Measurements from ENCODE around the gene TSPAN4. TPM values are rescaled to one million over a fixed set of nuclear protein-coding genes. Genes with fewer than 3 reads are reported as not detected.

The TSPAN4 gene
- total and polyA plus RNA-seq, 9 of the 15 experiments (the other 6 are each of a cell fraction or from before 2014, with no cell fraction given), result 0.07 to 31.0 (median 15.7) TPM

DNA sequence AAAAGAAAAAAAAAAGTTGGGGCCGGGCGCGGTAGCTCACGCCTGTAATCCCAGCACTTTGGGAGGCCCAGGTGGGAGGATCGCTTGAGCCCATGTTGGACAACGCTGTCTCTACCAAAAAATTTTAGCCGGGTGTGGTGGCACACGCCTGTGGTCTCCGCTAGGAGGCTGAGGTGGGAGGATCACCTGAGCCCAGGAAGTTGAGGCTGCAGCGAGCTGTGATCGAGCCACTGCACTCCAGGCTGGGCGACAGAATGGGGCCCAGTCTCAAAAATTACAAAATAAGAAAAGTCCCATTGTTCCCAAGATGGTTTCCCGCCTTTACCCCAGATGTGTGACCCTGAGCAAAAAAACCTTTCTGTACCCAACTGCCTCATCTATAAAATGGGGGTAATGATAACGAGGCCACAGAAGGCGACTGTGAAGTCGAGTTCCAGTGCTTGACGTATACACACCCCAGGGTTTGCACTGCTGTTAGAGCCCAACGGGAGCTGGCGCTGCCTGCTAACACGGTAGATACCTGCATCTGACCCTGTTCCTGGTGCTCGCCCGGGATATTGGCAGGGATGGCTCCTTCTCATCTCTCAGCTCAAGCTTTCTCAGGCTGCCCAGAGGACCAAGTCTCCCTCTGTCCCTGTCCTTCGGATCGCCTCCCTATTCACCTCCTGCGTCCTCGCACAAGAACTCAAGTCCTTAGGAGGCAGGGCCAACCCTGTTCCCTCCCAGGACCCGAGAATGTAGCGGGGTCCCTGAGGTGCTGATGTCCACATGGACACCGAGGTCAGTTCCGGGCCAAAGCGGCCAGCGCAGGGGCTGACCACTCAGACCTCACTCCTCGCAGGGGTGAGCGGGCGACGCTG, 34.0 kb upstream of the TSPAN4 start (continued):
- TF ChIP-seq, protein P1, sequence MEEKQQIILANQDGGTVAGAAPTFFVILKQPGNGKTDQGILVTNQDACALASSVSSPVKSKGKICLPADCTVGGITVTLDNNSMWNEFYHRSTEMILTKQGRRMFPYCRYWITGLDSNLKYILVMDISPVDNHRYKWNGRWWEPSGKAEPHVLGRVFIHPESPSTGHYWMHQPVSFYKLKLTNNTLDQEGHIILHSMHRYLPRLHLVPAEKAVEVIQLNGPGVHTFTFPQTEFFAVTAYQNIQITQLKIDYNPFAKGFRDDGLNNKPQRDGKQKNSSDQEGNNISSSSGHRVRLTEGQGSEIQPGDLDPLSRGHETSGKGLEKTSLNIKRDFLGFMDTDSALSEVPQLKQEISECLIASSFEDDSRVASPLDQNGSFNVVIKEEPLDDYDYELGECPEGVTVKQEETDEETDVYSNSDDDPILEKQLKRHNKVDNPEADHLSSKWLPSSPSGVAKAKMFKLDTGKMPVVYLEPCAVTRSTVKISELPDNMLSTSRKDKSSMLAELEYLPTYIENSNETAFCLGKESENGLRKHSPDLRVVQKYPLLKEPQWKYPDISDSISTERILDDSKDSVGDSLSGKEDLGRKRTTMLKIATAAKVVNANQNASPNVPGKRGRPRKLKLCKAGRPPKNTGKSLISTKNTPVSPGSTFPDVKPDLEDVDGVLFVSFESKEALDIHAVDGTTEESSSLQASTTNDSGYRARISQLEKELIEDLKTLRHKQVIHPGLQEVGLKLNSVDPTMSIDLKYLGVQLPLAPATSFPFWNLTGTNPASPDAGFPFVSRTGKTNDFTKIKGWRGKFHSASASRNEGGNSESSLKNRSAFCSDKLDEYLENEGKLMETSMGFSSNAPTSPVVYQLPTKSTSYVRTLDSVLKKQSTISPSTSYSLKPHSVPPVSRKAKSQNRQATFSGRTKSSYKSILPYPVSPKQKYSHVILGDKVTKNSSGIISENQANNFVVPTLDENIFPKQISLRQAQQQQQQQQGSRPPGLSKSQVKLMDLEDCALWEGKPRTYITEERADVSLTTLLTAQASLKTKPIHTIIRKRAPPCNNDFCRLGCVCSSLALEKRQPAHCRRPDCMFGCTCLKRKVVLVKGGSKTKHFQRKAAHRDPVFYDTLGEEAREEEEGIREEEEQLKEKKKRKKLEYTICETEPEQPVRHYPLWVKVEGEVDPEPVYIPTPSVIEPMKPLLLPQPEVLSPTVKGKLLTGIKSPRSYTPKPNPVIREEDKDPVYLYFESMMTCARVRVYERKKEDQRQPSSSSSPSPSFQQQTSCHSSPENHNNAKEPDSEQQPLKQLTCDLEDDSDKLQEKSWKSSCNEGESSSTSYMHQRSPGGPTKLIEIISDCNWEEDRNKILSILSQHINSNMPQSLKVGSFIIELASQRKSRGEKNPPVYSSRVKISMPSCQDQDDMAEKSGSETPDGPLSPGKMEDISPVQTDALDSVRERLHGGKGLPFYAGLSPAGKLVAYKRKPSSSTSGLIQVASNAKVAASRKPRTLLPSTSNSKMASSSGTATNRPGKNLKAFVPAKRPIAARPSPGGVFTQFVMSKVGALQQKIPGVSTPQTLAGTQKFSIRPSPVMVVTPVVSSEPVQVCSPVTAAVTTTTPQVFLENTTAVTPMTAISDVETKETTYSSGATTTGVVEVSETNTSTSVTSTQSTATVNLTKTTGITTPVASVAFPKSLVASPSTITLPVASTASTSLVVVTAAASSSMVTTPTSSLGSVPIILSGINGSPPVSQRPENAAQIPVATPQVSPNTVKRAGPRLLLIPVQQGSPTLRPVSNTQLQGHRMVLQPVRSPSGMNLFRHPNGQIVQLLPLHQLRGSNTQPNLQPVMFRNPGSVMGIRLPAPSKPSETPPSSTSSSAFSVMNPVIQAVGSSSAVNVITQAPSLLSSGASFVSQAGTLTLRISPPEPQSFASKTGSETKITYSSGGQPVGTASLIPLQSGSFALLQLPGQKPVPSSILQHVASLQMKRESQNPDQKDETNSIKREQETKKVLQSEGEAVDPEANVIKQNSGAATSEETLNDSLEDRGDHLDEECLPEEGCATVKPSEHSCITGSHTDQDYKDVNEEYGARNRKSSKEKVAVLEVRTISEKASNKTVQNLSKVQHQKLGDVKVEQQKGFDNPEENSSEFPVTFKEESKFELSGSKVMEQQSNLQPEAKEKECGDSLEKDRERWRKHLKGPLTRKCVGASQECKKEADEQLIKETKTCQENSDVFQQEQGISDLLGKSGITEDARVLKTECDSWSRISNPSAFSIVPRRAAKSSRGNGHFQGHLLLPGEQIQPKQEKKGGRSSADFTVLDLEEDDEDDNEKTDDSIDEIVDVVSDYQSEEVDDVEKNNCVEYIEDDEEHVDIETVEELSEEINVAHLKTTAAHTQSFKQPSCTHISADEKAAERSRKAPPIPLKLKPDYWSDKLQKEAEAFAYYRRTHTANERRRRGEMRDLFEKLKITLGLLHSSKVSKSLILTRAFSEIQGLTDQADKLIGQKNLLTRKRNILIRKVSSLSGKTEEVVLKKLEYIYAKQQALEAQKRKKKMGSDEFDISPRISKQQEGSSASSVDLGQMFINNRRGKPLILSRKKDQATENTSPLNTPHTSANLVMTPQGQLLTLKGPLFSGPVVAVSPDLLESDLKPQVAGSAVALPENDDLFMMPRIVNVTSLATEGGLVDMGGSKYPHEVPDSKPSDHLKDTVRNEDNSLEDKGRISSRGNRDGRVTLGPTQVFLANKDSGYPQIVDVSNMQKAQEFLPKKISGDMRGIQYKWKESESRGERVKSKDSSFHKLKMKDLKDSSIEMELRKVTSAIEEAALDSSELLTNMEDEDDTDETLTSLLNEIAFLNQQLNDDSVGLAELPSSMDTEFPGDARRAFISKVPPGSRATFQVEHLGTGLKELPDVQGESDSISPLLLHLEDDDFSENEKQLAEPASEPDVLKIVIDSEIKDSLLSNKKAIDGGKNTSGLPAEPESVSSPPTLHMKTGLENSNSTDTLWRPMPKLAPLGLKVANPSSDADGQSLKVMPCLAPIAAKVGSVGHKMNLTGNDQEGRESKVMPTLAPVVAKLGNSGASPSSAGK (IDR thresholded peaks at IDR 0.05), result no peak
- TF ChIP-seq RBM34 (IDR thresholded peaks at IDR 0.05; ENCODE audit: borderline replicate concordance, insufficient read depth, low read length), result no peak
- TF ChIP-seq, protein P2, sequence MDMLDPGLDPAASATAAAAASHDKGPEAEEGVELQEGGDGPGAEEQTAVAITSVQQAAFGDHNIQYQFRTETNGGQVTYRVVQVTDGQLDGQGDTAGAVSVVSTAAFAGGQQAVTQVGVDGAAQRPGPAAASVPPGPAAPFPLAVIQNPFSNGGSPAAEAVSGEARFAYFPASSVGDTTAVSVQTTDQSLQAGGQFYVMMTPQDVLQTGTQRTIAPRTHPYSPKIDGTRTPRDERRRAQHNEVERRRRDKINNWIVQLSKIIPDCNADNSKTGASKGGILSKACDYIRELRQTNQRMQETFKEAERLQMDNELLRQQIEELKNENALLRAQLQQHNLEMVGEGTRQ (CRISPR knock-in tag; IDR thresholded peaks at IDR 0.05), result no peak
- no peak for TF ChIP-seq SUPT5H (IDR thresholded peaks at IDR 0.05)
- no peak for TF ChIP-seq RBM39 (optimal IDR thresholded peaks at IDR 0.05; ENCODE audit: low read depth, low read length)
- TF ChIP-seq RB1 (IDR thresholded peaks at IDR 0.05; ENCODE audit: low read depth), result no peak
- no peak for TF ChIP-seq SNRNP70 (optimal IDR thresholded peaks at IDR 0.05; ENCODE audit: low read depth, low read length)
- 0 out of 2 replicates have a peak, but pooled peaks have one; percentile 28 for TF ChIP-seq PTBP1 (IDR thresholded peaks at IDR 0.05; ENCODE audit: low read depth, low read length)
- no peak for TF ChIP-seq KDM1A (IDR thresholded peaks at IDR 0.05)
- no peak for TF ChIP-seq EWSR1 (IDR thresholded peaks at IDR 0.05; ENCODE audit: borderline replicate concordance, low read depth, partially characterized antibody)
- TF ChIP-seq, protein P3, sequence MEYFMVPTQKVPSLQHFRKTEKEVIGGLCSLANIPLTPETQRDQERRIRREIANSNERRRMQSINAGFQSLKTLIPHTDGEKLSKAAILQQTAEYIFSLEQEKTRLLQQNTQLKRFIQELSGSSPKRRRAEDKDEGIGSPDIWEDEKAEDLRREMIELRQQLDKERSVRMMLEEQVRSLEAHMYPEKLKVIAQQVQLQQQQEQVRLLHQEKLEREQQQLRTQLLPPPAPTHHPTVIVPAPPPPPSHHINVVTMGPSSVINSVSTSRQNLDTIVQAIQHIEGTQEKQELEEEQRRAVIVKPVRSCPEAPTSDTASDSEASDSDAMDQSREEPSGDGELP (CRISPR knock-in tag; IDR thresholded peaks at IDR 0.05; ENCODE audit: borderline replicate concordance), result no peak
- TF ChIP-seq, protein P4, sequence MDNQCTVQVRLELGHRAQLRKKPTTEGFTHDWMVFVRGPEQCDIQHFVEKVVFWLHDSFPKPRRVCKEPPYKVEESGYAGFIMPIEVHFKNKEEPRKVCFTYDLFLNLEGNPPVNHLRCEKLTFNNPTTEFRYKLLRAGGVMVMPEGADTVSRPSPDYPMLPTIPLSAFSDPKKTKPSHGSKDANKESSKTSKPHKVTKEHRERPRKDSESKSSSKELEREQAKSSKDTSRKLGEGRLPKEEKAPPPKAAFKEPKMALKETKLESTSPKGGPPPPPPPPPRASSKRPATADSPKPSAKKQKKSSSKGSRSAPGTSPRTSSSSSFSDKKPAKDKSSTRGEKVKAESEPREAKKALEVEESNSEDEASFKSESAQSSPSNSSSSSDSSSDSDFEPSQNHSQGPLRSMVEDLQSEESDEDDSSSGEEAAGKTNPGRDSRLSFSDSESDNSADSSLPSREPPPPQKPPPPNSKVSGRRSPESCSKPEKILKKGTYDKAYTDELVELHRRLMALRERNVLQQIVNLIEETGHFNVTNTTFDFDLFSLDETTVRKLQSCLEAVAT (IDR thresholded peaks at IDR 0.05), result no peak; a peak in 1 of 4 replicates
- no peak for TF ChIP-seq TAF7 (tag; IDR thresholded peaks at IDR 0.05)

Data from K562 (cell line).